MM.1S (cell line): ENCODE data around the gene NOP10.

Experiments used
- DNase-seq: peaks from one replicate; pipeline ENCODE4 v3.0.0-alpha.2; 2015
- H2AFZ ChIP-seq: fragments of 300-600 bp; sonication (generic); 2 replicates; pipeline ENCODE4 v1.6.0; 2016; ENCODE audit warnings: antibody characterized with exemption, low read length
- H3F3A ChIP-seq: fragments of 300-600 bp; sonication (generic); 2 replicates; pipeline ENCODE4 v1.6.1; 2016; ENCODE audit warnings: mild to moderate bottlenecking, antibody characterized with exemption, low read length, moderate library complexity, mixed read lengths; ENCODE audit not compliant: insufficient read depth
- H3K27ac ChIP-seq: fragments of 300-600 bp; sonication (generic); 2 replicates; pipeline ENCODE4 v1.5.1; 2016; ENCODE audit warnings: mild to moderate bottlenecking, low read length
- H3K27me3 ChIP-seq: fragments of 300-600 bp; sonication (generic); replicated peaks from 2 replicates; pipeline ENCODE4 v1.6.0; 2016; ENCODE audit warnings: low read length; ENCODE audit not compliant: insufficient read depth
- H3K36me3 ChIP-seq: fragments of 300-600 bp; sonication (generic); replicated peaks from 2 replicates; pipeline ENCODE4 v1.6.1; 2016; ENCODE audit warnings: mild to moderate bottlenecking, low read length, mixed read lengths; ENCODE audit not compliant: insufficient read depth
- H3K4me1 ChIP-seq: fragments of 300-600 bp; sonication (generic); 2 replicates; pipeline ENCODE4 v1.6.1; 2016; ENCODE audit warnings: low read length, mixed read lengths
- H3K4me2 ChIP-seq: fragments of 300-600 bp; sonication (generic); 2 replicates; pipeline ENCODE4 v1.6.0; 2016; ENCODE audit warnings: low read depth, low read length
- H3K4me3 ChIP-seq: fragments of 300-600 bp; sonication (generic); 2 replicates; pipeline ENCODE4 v1.5.1; 2016; ENCODE audit warnings: low read length, mixed read lengths
- H3K79me2 ChIP-seq: fragments of 300-600 bp; sonication (generic); 2 replicates; pipeline ENCODE4 v1.6.1; 2016; ENCODE audit warnings: mixed run types, low read length, mixed read lengths
- H3K9ac ChIP-seq: fragments of 300-600 bp; sonication (generic); 2 replicates; pipeline ENCODE4 v1.6.1; 2016; ENCODE audit warnings: low read length, mixed read lengths
- H3K9me2 ChIP-seq: fragments of 300-600 bp; sonication (generic); replicated peaks from 2 replicates; pipeline ENCODE4 v1.6.1; 2016; ENCODE audit warnings: mild to moderate bottlenecking, low read length, mixed read lengths; ENCODE audit not compliant: insufficient read depth
- H3K9me3 ChIP-seq: fragments of 300-600 bp; sonication (generic); replicated peaks from 2 replicates; pipeline ENCODE4 v1.6.1; 2016; ENCODE audit warnings: mild to moderate bottlenecking, low read length, mixed read lengths; ENCODE audit not compliant: insufficient read depth
- H4K20me1 ChIP-seq: fragments of 300-600 bp; sonication (generic); 2 replicates; pipeline ENCODE4 v1.6.1; 2016; ENCODE audit warnings: mild to moderate bottlenecking, low read length, moderate library complexity, mixed read lengths; ENCODE audit not compliant: insufficient read depth
- EZH2 ChIP-seq: fragments of 300-600 bp; sonication (generic); optimal IDR thresholded peaks from 2 replicates; pipeline ENCODE3; 2017; ENCODE audit warnings: low read depth, mild to moderate bottlenecking, antibody characterized with exemption, low read length, mixed read lengths
- EZH2phosphoT487 ChIP-seq: fragments of 300-600 bp; sonication (generic); IDR thresholded peaks from 2 replicates; pipeline ENCODE4 v1.6.1; 2018; ENCODE audit warnings: antibody characterized with exemption, low read length
- TF ChIP-seq, protein P1 (sequence below): fragments of 300-600 bp; sonication (generic); IDR thresholded peaks from 2 replicates; pipeline ENCODE4 v1.5.1; 2016; ENCODE audit warnings: antibody characterized with exemption, low read length, mixed read lengths

NOP10 gene

DNA sequence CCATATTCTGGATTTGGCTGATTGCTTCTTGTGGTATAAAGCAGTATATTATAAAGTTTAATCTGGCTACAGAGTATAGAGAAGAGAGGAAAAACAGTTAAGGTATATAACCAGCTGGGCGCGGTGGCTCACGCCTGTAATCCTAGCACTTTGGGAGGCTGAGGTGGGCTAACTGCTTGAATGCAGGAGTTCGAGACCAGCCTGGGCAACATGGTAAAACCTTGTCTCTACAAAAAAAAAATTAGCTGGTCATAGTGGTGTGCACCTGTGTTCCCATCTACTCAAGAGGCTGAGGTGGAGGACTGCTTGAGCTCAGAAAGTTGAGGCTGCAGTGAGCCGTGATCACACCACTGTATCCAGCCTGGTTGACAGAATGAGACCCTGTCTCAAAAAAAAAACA, 12.7 kb downstream of the NOP10 start:
- H3K79me2 ChIP-seq: peaks cover 78% of the 10 kb centered on the region
- no peak overlapping the region for H3K4me2 ChIP-seq
- H3K9me2 ChIP-seq: no peaks in the 10 kb centered on the region
- no peak for DNase-seq
- no peak for TF ChIP-seq EZH2
- peaks cover 45% of the 10 kb centered on the region for H3K4me1 ChIP-seq
- H3K27me3 ChIP-seq: no peaks in the 10 kb centered on the region
- no peak overlapping the region for H3K4me3 ChIP-seq
- no peak overlapping the region for H2AFZ ChIP-seq
- peaks cover 35% of the 10 kb centered on the region for H3F3A ChIP-seq
- no peaks in the 10 kb centered on the region for H3K36me3 ChIP-seq
- H3K9me3 ChIP-seq: no peaks in the 10 kb centered on the region
- H3K9ac ChIP-seq: no peak overlapping the region
- H3K27ac ChIP-seq: no peak overlapping the region
- H4K20me1 ChIP-seq: no peaks in the 10 kb centered on the region

DNA sequence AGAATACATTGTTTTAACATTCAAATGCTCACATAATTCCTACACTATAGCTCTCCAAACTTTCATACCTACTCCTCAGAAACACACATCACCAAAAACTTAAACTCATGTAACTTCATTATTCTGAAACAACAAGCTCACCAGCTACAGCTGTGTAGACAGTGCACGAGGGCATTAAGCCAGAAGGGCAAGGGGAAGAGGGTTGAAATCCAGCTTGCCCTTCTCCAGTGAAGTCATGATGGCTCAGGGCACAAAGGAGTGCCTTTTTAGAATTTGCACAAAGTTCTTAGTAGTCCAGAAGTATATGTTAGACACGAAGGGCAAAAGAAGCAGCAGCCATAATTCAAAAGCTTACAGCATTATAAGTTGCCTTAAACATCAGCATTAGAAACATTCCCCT, 13.9 kb downstream of the NOP10 start:
- no peaks in the 10 kb centered on the region for H4K20me1 ChIP-seq
- peak overlapping the region; percentile 94 for H3K27ac ChIP-seq
- H3K9ac ChIP-seq: no peak overlapping the region; the same call in 1 of the 2 replicates
- H3K79me2 ChIP-seq: peaks cover 75% of the 10 kb centered on the region
- H3K9me2 ChIP-seq: no peaks in the 10 kb centered on the region
- H3K4me2 ChIP-seq: peak overlapping the region; percentile 77
- H3K9me3 ChIP-seq: no peaks in the 10 kb centered on the region
- no peaks in the 10 kb centered on the region for H3K27me3 ChIP-seq
- 0 out of 2 replicates have a peak overlapping the region, but pooled peaks have one; percentile 4 for H3K4me3 ChIP-seq
- DNase-seq: peak; percentile 22
- peaks cover 43% of the 10 kb centered on the region for H3K4me1 ChIP-seq
- H3K36me3 ChIP-seq: no peaks in the 10 kb centered on the region
- H3F3A ChIP-seq: peaks cover 22% of the 10 kb centered on the region
- H2AFZ ChIP-seq: 0 out of 2 replicates have a peak overlapping the region, but pooled peaks have one; percentile 9
- TF ChIP-seq EZH2phosphoT487 (no peak), EZH2 (no peak)
- TF ChIP-seq, protein P1, sequence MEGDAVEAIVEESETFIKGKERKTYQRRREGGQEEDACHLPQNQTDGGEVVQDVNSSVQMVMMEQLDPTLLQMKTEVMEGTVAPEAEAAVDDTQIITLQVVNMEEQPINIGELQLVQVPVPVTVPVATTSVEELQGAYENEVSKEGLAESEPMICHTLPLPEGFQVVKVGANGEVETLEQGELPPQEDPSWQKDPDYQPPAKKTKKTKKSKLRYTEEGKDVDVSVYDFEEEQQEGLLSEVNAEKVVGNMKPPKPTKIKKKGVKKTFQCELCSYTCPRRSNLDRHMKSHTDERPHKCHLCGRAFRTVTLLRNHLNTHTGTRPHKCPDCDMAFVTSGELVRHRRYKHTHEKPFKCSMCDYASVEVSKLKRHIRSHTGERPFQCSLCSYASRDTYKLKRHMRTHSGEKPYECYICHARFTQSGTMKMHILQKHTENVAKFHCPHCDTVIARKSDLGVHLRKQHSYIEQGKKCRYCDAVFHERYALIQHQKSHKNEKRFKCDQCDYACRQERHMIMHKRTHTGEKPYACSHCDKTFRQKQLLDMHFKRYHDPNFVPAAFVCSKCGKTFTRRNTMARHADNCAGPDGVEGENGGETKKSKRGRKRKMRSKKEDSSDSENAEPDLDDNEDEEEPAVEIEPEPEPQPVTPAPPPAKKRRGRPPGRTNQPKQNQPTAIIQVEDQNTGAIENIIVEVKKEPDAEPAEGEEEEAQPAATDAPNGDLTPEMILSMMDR: no peak

DNA sequence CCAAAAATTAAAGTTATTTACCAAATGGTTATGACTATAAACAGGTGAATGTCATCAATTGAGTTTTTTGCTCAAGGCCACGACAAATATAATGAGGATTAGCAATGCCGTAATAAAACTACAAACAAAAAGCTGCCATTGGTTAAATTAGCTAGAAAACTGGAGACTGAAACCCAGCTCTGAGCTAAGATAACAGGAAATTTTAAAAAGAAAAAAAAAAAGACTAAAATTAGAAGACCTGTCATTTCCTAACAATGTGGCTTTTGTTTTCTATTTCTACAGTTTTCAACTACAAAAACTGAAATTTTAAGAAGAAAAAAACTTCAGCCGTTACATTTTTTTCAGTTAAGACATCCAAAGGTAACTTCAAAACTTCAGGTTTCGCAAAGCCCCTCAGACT, 15.0 kb downstream of the NOP10 start:
- TF ChIP-seq EZH2phosphoT487 (no peak), EZH2 (no peak)
- TF ChIP-seq, protein P1: no peak
- Histone ChIP-seq H3K4me2 (peak overlapping the region; percentile 77), H3K9ac (peak overlapping the region; percentile 59)

DNA sequence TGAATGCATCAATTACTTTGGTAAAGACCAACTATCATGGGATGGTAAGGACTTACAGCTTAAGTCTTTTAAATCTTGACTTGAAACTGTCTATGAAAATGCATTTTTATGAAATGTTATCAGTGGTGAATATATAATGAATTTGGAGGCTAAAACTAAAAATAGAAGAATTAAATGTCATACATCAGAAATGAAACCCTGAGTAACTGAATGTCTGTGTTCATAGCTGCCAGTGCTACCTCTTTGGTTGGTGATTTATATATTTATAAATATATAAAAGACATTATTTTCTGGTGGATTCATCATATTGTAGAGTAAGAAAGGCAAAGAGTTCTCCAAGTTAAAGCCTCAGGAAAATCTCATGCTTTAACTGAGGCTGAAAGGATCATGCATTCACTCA, 17.6 kb downstream of the NOP10 start:
- TF ChIP-seq EZH2 (no peak), EZH2phosphoT487 (no peak)
- TF ChIP-seq, protein P1: no peak
- H2AFZ ChIP-seq: no peak overlapping the region
- H3K36me3 ChIP-seq: no peaks in the 10 kb centered on the region
- H3K9me3 ChIP-seq: no peaks in the 10 kb centered on the region
- H3K27me3 ChIP-seq: no peaks in the 10 kb centered on the region
- H3K4me2 ChIP-seq: 0 out of 2 replicates have a peak overlapping the region, but pooled peaks have one; percentile 19
- H4K20me1 ChIP-seq: no peaks in the 10 kb centered on the region
- H3K9me2 ChIP-seq: no peaks in the 10 kb centered on the region
- H3K4me3 ChIP-seq: no peak overlapping the region
- H3K4me1 ChIP-seq: peaks cover 40% of the 10 kb centered on the region
- H3K9ac ChIP-seq: no peak overlapping the region
- no peak overlapping the region for H3K27ac ChIP-seq
- peaks cover 20% of the 10 kb centered on the region for H3F3A ChIP-seq
- peaks cover 65% of the 10 kb centered on the region for H3K79me2 ChIP-seq
- no peak for DNase-seq

More for the DNA sequence above, 15.0 kb downstream of the NOP10 start:
- H2AFZ ChIP-seq: peak overlapping the region; percentile 67; the same call in 1 of the 2 replicates
- H3K9me3 ChIP-seq: no peaks in the 10 kb centered on the region
- peaks cover 20% of the 10 kb centered on the region for H3F3A ChIP-seq
- H3K36me3 ChIP-seq: no peaks in the 10 kb centered on the region
- H3K4me3 ChIP-seq: peak overlapping the region; percentile 53
- no peaks in the 10 kb centered on the region for H3K9me2 ChIP-seq
- peak; percentile 62 for DNase-seq
- H3K79me2 ChIP-seq: peaks cover 76% of the 10 kb centered on the region
- H3K4me1 ChIP-seq: peaks cover 42% of the 10 kb centered on the region
- H3K27ac ChIP-seq: peak overlapping the region; percentile 94
- no peaks in the 10 kb centered on the region for H4K20me1 ChIP-seq
- H3K27me3 ChIP-seq: no peaks in the 10 kb centered on the region
